Gastroesophageal sphincter (tissue), 4 donors: ENCODE data around the gene TNK2. TPM values are rescaled to one million over a fixed set of nuclear protein-coding genes. Genes with fewer than 3 reads are reported as not detected.
A peak's percentile ranks its signal among the peaks of the same experiment; 100 is the strongest.
"Not testable (repeated sequence)": the region's sequence is repeated elsewhere in the genome, so short reads cannot be mapped to it uniquely, and the experiment has no call there.

Experiments used
- ATAC-seq: fragments of 150-250 bp; one replicate; pipeline ENCODE4 v1.9.1; 2016; ENCODE audit warnings: mild to moderate bottlenecking, moderate library complexity
- H3K27ac ChIP-seq, 4 donors: fragments of 200-600 bp; sonication (generic) in 3 of 4; 1 replicate in 3 of 4; 2 replicates in 1 of 4; pipeline ENCODE4 v1.5.1; 2016 to 2019
- H3K27me3 ChIP-seq: fragments of 200-600 bp; sonication (generic); one replicate; pipeline ENCODE4 v1.5.1; 2019
- H3K36me3 ChIP-seq, 2 donors: fragments of 200-600 bp; sonication (generic); one replicate each; pipeline ENCODE4 v1.5.1; 2019; ENCODE audit warnings: control low read depth in 1 of 2
- H3K4me1 ChIP-seq, 3 donors: fragments of 200-600 bp; sonication (generic); 1 replicate in 2 of 3; 2 replicates in 1 of 3; pipeline ENCODE4 v1.5.1; 2016 to 2019; ENCODE audit warnings: control low read depth in 2 of 3
- H3K4me3 ChIP-seq, 2 donors: fragments of 200-600 bp; sonication (generic); one replicate each; pipeline ENCODE4 v1.5.1; 2019; ENCODE audit warnings: mild to moderate bottlenecking in 1 of 2, moderate library complexity in 1 of 2
- H3K9me3 ChIP-seq, 3 donors: fragments of 200-600 bp; sonication (generic); one replicate each; pipeline ENCODE4 v1.5.1; 2017 to 2019; ENCODE audit warnings: control low read depth in 2 of 3
- CTCF ChIP-seq, 4 experiments: fragments of 200-600 bp in 2 of 4; fragments of 450-650 bp in 2 of 4; sonication (generic) in 1 of 4; IDR thresholded peaks; one replicate each; pipeline ENCODE4 v1.5.1; 2017 to 2019; ENCODE audit warnings: antibody characterized with exemption in 4 of 4, mild to moderate bottlenecking in 2 of 4, moderate library complexity in 2 of 4
- POLR2A ChIP-seq, 2 donors: fragments of 450-650 bp; IDR thresholded peaks; one replicate each; pipeline ENCODE4 v1.6.1; 2017; ENCODE audit warnings: antibody characterized with exemption in 2 of 2, mild to moderate bottlenecking in 2 of 2, moderate library complexity in 1 of 2
- POLR2AphosphoS5 ChIP-seq: sonication (generic); formaldehyde crosslinking; IDR thresholded peaks from one replicate; pipeline ENCODE4 v1.6.1; 2017; ENCODE audit warnings: antibody characterized with exemption
- WGBS, 2 donors: methylation state at CpG; one replicate each; pipeline ENCODE4 v1.1.5; 2018; ENCODE audit warnings: low coverage in 1 of 2; 5-methylcytosine and 5-hydroxymethylcytosine counted together
- total RNA-seq, 4 donors: library from RNA; depleted of rRNA; stranded (reverse); fragments of >200 nt; gene quantifications; one replicate each; pipeline ENCODE4 v1.1.0, GENCODE V29; 2016

The TNK2 gene
- 10 to 100 TPM; 14.5 to 28.8 (median 23.9) TPM for total RNA-seq

GRCh38 chr3:195907934-195908693 is at the start of gene TNK2:
TSS of gene TNK2 (minus strand) at chr3:195908551. CDS start at chr3:195888588, 19,963 bp downstream.
- no peaks in the 10 kb centered on the region for H3K27me3 ChIP-seq
- peak within 1 kb of the TSS; percentile 56 to 89 for H3K4me3 ChIP-seq
- no peak for TF ChIP-seq POLR2AphosphoS5
- peaks cover 0 to 50% (median 19%) of the 10 kb centered on the region in 3 donors for H3K4me1 ChIP-seq
- no peaks in the 10 kb centered on the region for H3K9me3 ChIP-seq
- H3K36me3 ChIP-seq: no peaks in the 10 kb centered on the region
- no peak for ATAC-seq
- WGBS, 2 donors: 0 to 20% methylated on average over 1 to 2 of the region's 35 CpGs
- peak within 1 kb of the TSS in 3 of 4 donors; percentile 74 to 86 (median 82) for H3K27ac ChIP-seq

- H3K27ac ChIP-seq: no peak overlapping the region
- no peaks in the 10 kb centered on the region for H3K9me3 ChIP-seq
- TF ChIP-seq POLR2AphosphoS5: no peak
- no peak for TF ChIP-seq CTCF (IDR thresholded peaks at IDR 0.05)
- no peak for TF ChIP-seq POLR2A (IDR thresholded peaks at IDR 0.05)
- 100% methylated on average over 1 of the region's 7 CpGs for WGBS, 2 donors
- H3K36me3 ChIP-seq: peaks cover 0 to 31% of the 10 kb centered on the region in 2 donors
- no peaks in the 10 kb centered on the region for H3K27me3 ChIP-seq
- ATAC-seq: no peak
- no peak overlapping the region for H3K4me3 ChIP-seq
- H3K4me1 ChIP-seq: peaks cover 0 to 11% (median 0%) of the 10 kb centered on the region in 3 donors
Measured at GRCh38 chr3:195956577-195956976, 48.2 kb upstream of the TNK2 start.

GRCh38 chr3:195955416-195955841 is 47.1 kb upstream of the TNK2 start:
- H3K9me3 ChIP-seq, ATAC-seq, H3K27ac ChIP-seq, H3K27me3 ChIP-seq: not testable (repeated sequence)
- 26 to 50% methylated on average over 1 to 13 of the region's 20 CpGs for WGBS, 2 donors
- H3K4me3 ChIP-seq: peak overlapping the region in 1 of 2 donors; percentile 54
- peaks cover 0 to 24% of the 10 kb centered on the region in 2 donors for H3K36me3 ChIP-seq
- H3K4me1 ChIP-seq: peaks cover 0 to 11% (median 0%) of the 10 kb centered on the region in 3 donors

- H3K4me3 ChIP-seq: peak overlapping the region; percentile 38 to 54
- peak overlapping the region in 3 of 4 donors; percentile 65 to 79 (median 78) for H3K27ac ChIP-seq
Measured at GRCh38 chr3:195954752-195955119, 46.4 kb upstream of the TNK2 start.

GRCh38 chr3:195954052-195954751 is 45.9 kb upstream of the TNK2 start:
- peak overlapping the region; percentile 38 to 54 for H3K4me3 ChIP-seq
- H3K36me3 ChIP-seq: peaks cover 0 to 15% of the 10 kb centered on the region in 2 donors
- peak overlapping the region; percentile 47 to 79 (median 72) for H3K27ac ChIP-seq
- no CpG with 5 or more reads among the region's 84 CpGs for WGBS, 2 donors
- not testable (repeated sequence) for H3K4me1 ChIP-seq, H3K27me3 ChIP-seq, H3K9me3 ChIP-seq
- peak; percentile 96 for ATAC-seq
- peak; percentile 64 to 75 for TF ChIP-seq POLR2A (IDR thresholded peaks at IDR 0.05)
- peak; percentile 88 for TF ChIP-seq POLR2AphosphoS5

More at GRCh38 chr3:195954752-195955119, 46.4 kb upstream of the TNK2 start:
- not testable (repeated sequence) for H3K27me3 ChIP-seq, H3K4me1 ChIP-seq, H3K9me3 ChIP-seq
- WGBS, 2 donors: no CpG with 5 or more reads among the region's 27 CpGs
- H3K36me3 ChIP-seq: peaks cover 0 to 18% of the 10 kb centered on the region in 2 donors
- ATAC-seq: peak; percentile 56

- H3K27ac ChIP-seq, H3K9me3 ChIP-seq, H3K27me3 ChIP-seq, H3K36me3 ChIP-seq, H3K4me1 ChIP-seq, H3K4me3 ChIP-seq, ATAC-seq: not testable (repeated sequence)
- WGBS, 2 donors: 40% methylated on average over 3 of the region's 10 CpGs; no CpG with 5 or more reads in 1 of the 2 donors
Measured at GRCh38 chr3:195952590-195952989, 44.2 kb upstream of the TNK2 start.

GRCh38 chr3:195951443-195952177 is 43.3 kb upstream of the TNK2 start:
- 50% methylated on average over 4 of the region's 9 CpGs; no CpG with 5 or more reads in 1 of the 2 donors for WGBS, 2 donors
- H3K36me3 ChIP-seq, H3K27me3 ChIP-seq, H3K4me3 ChIP-seq, H3K9me3 ChIP-seq, H3K4me1 ChIP-seq, ATAC-seq, H3K27ac ChIP-seq: not testable (repeated sequence)

GRCh38 chr3:195950731-195951130 is 42.4 kb upstream of the TNK2 start:
- not testable (repeated sequence) for H3K9me3 ChIP-seq, H3K27ac ChIP-seq, H3K4me1 ChIP-seq, H3K4me3 ChIP-seq, H3K36me3 ChIP-seq, ATAC-seq, H3K27me3 ChIP-seq
- 92% methylated on average over 6 of the region's 13 CpGs; no CpG with 5 or more reads in 1 of the 2 donors for WGBS, 2 donors

- H3K4me3 ChIP-seq, H3K27me3 ChIP-seq, H3K4me1 ChIP-seq, H3K27ac ChIP-seq, H3K36me3 ChIP-seq, ATAC-seq, H3K9me3 ChIP-seq: not testable (repeated sequence)
- 80 to 88% methylated on average over 3 to 4 of the region's 4 CpGs for WGBS, 2 donors
Measured at GRCh38 chr3:195950164-195950563, 41.8 kb upstream of the TNK2 start.

- not testable (repeated sequence) for H3K9me3 ChIP-seq, H3K27me3 ChIP-seq, H3K4me1 ChIP-seq, H3K4me3 ChIP-seq, ATAC-seq, H3K36me3 ChIP-seq, H3K27ac ChIP-seq
- WGBS, 2 donors: 94% methylated on average over 5 of the region's 20 CpGs; no CpG with 5 or more reads in 1 of the 2 donors
Measured at GRCh38 chr3:195946910-195947699, 38.8 kb upstream of the TNK2 start.
